HepG2 (cell line): ENCODE results near the gene SPP1.

Source experiments
- EZH2 ChIP-seq: conservative IDR thresholded peaks from 2 replicates; pipeline ENCODE4 v1.6.1; 2012; ENCODE audit warnings: mild to moderate bottlenecking, low read depth, low read length, moderate library complexity
- FOXC1 ChIP-seq: sonication (generic); formaldehyde crosslinking; IDR thresholded peaks from 2 replicates; pipeline ENCODE4 v1.8.0; 2022; ENCODE audit warnings: mild to moderate bottlenecking, missing genetic modification reagents, borderline replicate concordance
- NFE2 ChIP-seq: sonication (generic); formaldehyde crosslinking; IDR thresholded peaks from 2 replicates; pipeline ENCODE4 v1.4.0; 2020; ENCODE audit warnings: missing genetic modification reagents
- RAD21 ChIP-seq: fragments of 450-650 bp; formaldehyde crosslinking; IDR thresholded peaks from 2 replicates; pipeline ENCODE4 v1.5.0; 2020; ENCODE audit warnings: mild to moderate bottlenecking
- REL ChIP-seq: sonication (generic); formaldehyde crosslinking; conservative IDR thresholded peaks from 2 replicates; pipeline ENCODE4 v1.8.0; 2022; ENCODE audit warnings: mild to moderate bottlenecking, missing genetic modification reagents, moderate library complexity
- ZNF10 ChIP-seq: sonication (generic); formaldehyde crosslinking; IDR thresholded peaks from 2 replicates; pipeline ENCODE4 v1.4.0; 2020; ENCODE audit warnings: mild to moderate bottlenecking, low read depth, missing genetic modification reagents, borderline replicate concordance
- ZNF3 ChIP-seq: IDR thresholded peaks from 2 replicates; pipeline ENCODE4 v1.7.0; 2017; ENCODE audit warnings: inconsistent platforms
- ZNF512B ChIP-seq: sonication (generic); formaldehyde crosslinking; IDR thresholded peaks from 2 replicates; pipeline ENCODE4 v1.5.1; 2020; ENCODE audit warnings: missing genetic modification reagents, mild to moderate bottlenecking, borderline replicate concordance

- TF ChIP-seq RAD21 (CRISPR knock-in tag): no peak
- no peak for TF ChIP-seq FOXC1 (CRISPR knock-in tag)
- TF ChIP-seq REL (CRISPR knock-in tag): no peak
- no peak for TF ChIP-seq NFE2 (CRISPR knock-in tag)
- no peak for TF ChIP-seq ZNF10 (CRISPR knock-in tag)
- no peak for TF ChIP-seq EZH2
- no peak for TF ChIP-seq ZNF512B (CRISPR knock-in tag)
- no peak for TF ChIP-seq ZNF3
These were observed 48.9 kb upstream of the SPP1 start for GRCh38 chr4:87926554-87927098.
